ENCODE measurements around the gene PUS1. TPM values are rescaled to one million over a fixed set of nuclear protein-coding genes. Genes with fewer than 3 reads are reported as not detected.

PUS1 gene
- total RNA-seq, 1 experiment from 2014 or later: 9.5 TPM

DNA sequence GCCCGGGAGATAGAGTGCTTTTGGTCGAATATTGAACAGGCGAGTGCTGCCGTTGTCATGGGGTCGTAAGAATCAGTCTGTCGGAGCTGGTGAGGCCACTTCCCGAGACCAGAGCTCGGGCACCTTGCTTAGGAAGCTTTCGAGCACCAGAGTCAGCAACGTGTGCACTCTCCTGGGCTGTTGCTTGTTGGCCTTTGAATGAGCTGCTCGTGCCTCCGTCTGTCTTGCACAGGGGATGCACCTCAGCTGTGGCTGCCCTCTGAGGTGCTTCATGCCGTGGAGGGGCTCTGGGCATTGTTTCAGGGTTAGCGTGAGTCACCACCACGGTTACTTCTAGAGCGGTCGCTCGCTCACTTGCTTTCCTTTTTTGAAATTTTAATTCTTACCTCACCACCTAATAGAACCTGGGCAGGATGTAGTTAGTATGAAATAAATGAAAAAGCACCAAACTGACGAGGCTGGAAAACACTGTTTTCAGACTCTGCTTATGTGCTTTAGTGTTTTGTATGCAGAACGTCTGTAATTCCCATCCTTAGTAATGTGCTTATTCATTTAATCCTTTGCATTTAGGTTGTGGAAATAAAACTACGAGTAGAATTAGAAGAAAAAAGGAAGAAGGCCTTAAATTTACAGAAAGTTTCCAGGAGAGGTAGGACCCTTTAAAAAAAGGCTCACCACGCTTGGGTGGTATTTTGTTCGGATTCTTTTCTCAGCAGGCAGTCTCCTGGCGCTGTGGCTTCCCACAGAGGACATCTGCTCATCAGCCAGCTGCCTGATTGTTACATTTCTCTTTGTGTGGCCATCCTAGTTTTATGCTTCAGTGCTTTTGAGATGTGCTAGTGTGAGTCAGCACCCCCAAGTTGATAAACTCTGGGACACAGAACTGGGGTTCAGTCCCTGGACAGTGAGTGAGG is 61.2 kb downstream of the PUS1 start:
- no peak for DNase-seq (ENCODE audit: low read depth)

DNA sequence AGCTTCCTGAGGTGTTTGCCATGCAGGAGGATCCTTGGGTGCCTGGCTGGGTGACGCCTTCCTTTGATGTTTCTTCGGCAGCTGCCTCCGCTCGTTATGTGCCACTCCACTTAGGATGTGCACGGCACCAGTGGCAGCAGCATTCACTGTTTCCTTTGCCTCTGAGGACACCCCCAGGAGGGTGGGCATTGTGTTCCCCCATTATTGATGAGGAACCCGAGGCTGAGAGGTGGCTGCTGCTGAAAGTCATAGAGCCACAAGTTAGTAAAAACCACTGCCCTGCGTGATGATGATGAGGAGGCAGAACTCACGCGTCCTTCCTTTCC is 61.9 kb downstream of the PUS1 start:
- DNase-seq (ENCODE audit: low read depth): no peak

DNA sequence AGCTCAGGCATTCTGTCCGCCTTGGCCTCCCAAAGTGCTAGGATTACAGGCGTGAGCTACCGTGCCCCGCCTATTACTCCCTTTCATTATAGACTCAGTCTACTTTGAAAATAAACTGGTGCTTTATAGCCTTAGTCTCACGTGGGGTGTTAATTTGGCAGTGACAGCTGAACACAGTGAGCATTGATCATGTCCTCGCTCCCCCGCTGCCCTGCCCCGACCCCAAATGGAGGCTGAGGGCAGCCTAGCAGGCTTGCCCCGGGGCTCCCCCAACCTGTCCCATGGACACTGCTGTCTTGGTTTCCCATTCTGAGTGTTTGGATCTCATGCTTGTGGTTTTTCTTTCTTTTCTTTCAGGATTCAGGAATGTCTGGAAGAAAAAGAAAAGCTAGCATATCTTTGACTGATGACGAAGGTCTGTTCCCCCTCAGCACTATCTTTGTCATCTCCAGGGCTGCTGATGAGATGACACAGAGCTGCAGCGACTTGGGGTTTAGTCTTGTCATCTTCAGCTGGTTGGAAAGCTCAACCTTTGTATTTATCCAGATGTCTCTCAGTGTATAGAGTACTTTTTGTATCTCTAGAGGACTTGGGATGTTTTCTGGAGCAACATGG is 62.8 kb downstream of the PUS1 start:
- DNase-seq (ENCODE audit: low read depth): no peak

DNA sequence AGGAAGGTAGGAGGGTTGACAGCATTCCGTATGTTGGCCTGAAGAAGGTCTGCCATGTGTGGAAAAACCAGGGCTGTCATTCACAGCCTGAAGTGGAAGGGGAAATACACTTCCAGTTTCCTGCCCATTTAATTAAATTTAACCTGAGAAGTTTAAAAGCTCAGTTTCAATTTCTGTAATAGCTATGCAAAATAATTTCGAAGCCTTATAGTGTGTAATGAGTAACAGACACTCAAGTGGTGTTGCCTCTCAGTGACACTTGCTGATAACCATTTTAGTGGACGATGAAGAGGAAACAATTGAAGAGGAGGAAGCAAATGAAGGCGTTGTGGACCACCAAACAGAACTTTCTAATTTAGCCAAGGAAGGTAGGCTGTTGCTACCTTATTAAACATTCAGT is 65.5 kb downstream of the PUS1 start:
- DNase-seq (ENCODE audit: low read depth): no peak

Other genes with a start within 250 kb of the PUS1 start
- 18.0 and 19.6 TPM in 2 replicates for gene SFSWAP, start 218.2 kb upstream of the PUS1 start, total RNA-seq (2014; rRNA removed; shearing (Covaris generic))
- 48.7 and 50.9 TPM in 2 replicates for gene MMP17, start 100.9 kb upstream of the PUS1 start, total RNA-seq (2014; rRNA removed; shearing (Covaris generic))
- 3.0 and 4.2 TPM in 2 replicates for gene ULK1, start 34.7 kb upstream of the PUS1 start, total RNA-seq (2014; rRNA removed; shearing (Covaris generic))
- 3.7 TPM in 2 replicates for gene EP400, start 20.7 kb downstream of the PUS1 start, total RNA-seq (2014; rRNA removed; shearing (Covaris generic))
- gene DDX51, start 215.0 kb downstream of the PUS1 start, total RNA-seq (2014; rRNA removed; shearing (Covaris generic)): 3.0 and 4.5 TPM in 2 replicates
- gene NOC4L, start 215.2 kb downstream of the PUS1 start, total RNA-seq (2014; rRNA removed; shearing (Covaris generic)): 9.3 and 14.8 TPM in 2 replicates